SH-SY5Y (cell line): ENCODE measurements around the gene RERE.

Experiments used
- GATA2 ChIP-seq: IDR thresholded peaks from 2 replicates; pipeline ENCODE4 v1.6.1; 2011; ENCODE audit warnings: mild to moderate bottlenecking, low read depth, low read length
- GATA3 ChIP-seq: IDR thresholded peaks from 2 replicates; pipeline ENCODE4 v1.6.1; 2011; ENCODE audit warnings: low read depth, mild to moderate bottlenecking, low read length, moderate library complexity

DNA sequence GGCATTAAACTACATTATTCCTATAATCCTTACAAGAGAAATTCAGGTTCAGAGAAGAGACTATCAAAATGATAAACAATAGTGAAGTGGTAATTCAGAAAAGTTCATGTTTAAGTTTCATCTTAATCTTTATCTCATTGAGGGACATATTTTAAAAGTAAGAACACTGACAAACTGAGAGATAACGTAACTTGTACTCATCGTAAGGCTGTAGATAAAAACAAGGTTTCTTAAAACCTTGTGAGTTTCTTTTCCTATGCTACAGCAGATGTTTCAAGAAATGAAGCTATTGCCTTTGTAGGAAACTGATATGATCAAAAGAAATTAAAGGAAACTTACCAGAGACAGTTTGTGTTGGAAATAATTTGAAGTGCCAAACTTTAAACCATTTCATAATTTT lies 65.0 kb downstream of the RERE start:
- TF ChIP-seq GATA2, result no peak
- TF ChIP-seq GATA3, result no peak
